CD4-positive, CD25-positive, alpha-beta regulatory T cell (primary cell): ENCODE results near the gene KRTAP10-4. TPM values are rescaled to one million over a fixed set of nuclear protein-coding genes. Genes with fewer than 3 reads are reported as not detected.

Source experiments
- ATAC-seq, 2 donors: fragments of 150-1000 bp; cut with Tn5 transposase; one replicate each; pipeline ENCODE4 v1.10.0; 2021; ENCODE audit warnings: low read depth in 2 of 2, moderate number of reproducible peaks in 2 of 2, moderate library complexity in 1 of 2
- DNase-seq, 3 donors: peaks; one replicate each; pipeline versions ENCODE4 v3.0.0 to v3.0.0-alpha.2; 2012 to 2022; ENCODE audit warnings: mixed read lengths in 1 of 3
- H3K27ac ChIP-seq: one replicate; pipeline ENCODE4 v1.7.0; 2013; ENCODE audit warnings: mild to moderate bottlenecking, low read length; ENCODE audit not compliant: insufficient read depth, poor library complexity, severe bottlenecking
- H3K27me3 ChIP-seq: one replicate; pipeline ENCODE4 v1.7.0; 2013; ENCODE audit warnings: low read length; ENCODE audit not compliant: control insufficient read depth, insufficient read depth
- H3K36me3 ChIP-seq: one replicate; pipeline ENCODE4 v1.7.0; 2013; ENCODE audit warnings: mild to moderate bottlenecking, low read length, moderate library complexity; ENCODE audit not compliant: control insufficient read depth, insufficient read depth
- H3K4me1 ChIP-seq: 2 replicates; pipeline ENCODE4 v1.7.0; 2013; ENCODE audit warnings: mild to moderate bottlenecking, low read length; ENCODE audit not compliant: insufficient read depth, control insufficient read depth, poor library complexity, severe bottlenecking
- H3K4me3 ChIP-seq: one replicate; pipeline ENCODE4 v1.7.0; 2013; ENCODE audit warnings: low read depth, mild to moderate bottlenecking, low read length, moderate library complexity
- H3K9me3 ChIP-seq, 2 experiments: 1 replicate in 1 of 2; 2 replicates in 1 of 2; pipeline ENCODE4 v1.7.0; 2013; ENCODE audit warnings: low read length in 2 of 2, mild to moderate bottlenecking in 1 of 2, moderate library complexity in 1 of 2; ENCODE audit not compliant: control insufficient read depth in 2 of 2
- H3K27ac Mint-ChIP-seq, 3 donors: one replicate each; pipeline ENCODE4 v1.8.0; 2020 to 2022; ENCODE audit warnings: mild to moderate bottlenecking in 3 of 3, mixed read lengths in 3 of 3, moderate library complexity in 2 of 3
- H3K27me3 Mint-ChIP-seq: one replicate; pipeline ENCODE4 v1.8.0; 2022; ENCODE audit warnings: mild to moderate bottlenecking, mixed read lengths
- H3K36me3 Mint-ChIP-seq: one replicate; pipeline ENCODE4 v1.8.0; 2020; ENCODE audit warnings: mixed read lengths
- H3K4me1 Mint-ChIP-seq, 4 donors: one replicate each; pipeline ENCODE4 v1.8.0; 2020 to 2022; ENCODE audit warnings: mixed read lengths in 4 of 4, mild to moderate bottlenecking in 1 of 4
- H3K4me3 Mint-ChIP-seq, 4 donors: one replicate each; pipeline ENCODE4 v1.8.0; 2020 to 2022; ENCODE audit warnings: mild to moderate bottlenecking in 4 of 4, mixed read lengths in 4 of 4, moderate library complexity in 3 of 4
- H3K9me3 Mint-ChIP-seq, 7 donors: one replicate each; pipeline ENCODE4 v1.8.0; 2020 to 2022; ENCODE audit warnings: mixed read lengths in 7 of 7, mild to moderate bottlenecking in 3 of 7, moderate library complexity in 2 of 7
- polyA plus RNA-seq, 4 donors: library from polyadenylated mRNA; unstranded; fragments of 300-500 nt; fragmentation: Illumina TruSeq; gene quantifications; one replicate each; pipeline ENCODE4 v1.2.3, GENCODE V29; 2021
- total RNA-seq: library from RNA; stranded (reverse); gene quantifications from one replicate; pipeline ENCODE4 v1.2.3, GENCODE V29; 2022

KRTAP10-4 gene
- total and polyA plus RNA-seq, 5 donors from 2014 or later = not detected

- no peaks in the 10 kb centered on the region for H3K4me1 Mint-ChIP-seq
- no peak overlapping the region for H3K4me3 ChIP-seq
- H3K27ac ChIP-seq = no peak overlapping the region
- no peaks in the 10 kb centered on the region for H3K27me3 Mint-ChIP-seq
- no peaks in the 10 kb centered on the region for H3K4me1 ChIP-seq
- no peak for ATAC-seq
- no peak overlapping the region for H3K4me3 Mint-ChIP-seq
- H3K9me3 ChIP-seq = no peaks in the 10 kb centered on the region
- H3K9me3 Mint-ChIP-seq = peaks cover 0 to 1% (median 0%) of the 10 kb centered on the region in 7 donors
- no peaks in the 10 kb centered on the region for H3K36me3 Mint-ChIP-seq
- no peak for DNase-seq
- H3K27ac Mint-ChIP-seq = no peak overlapping the region
- no peaks in the 10 kb centered on the region for H3K27me3 ChIP-seq
- no peaks in the 10 kb centered on the region for H3K36me3 ChIP-seq
These were observed 44.9 kb upstream of the KRTAP10-4 start for GRCh38 chr21:44528634-44528995.

GRCh38 chr21:44529011-44529421, 44.5 kb upstream of the KRTAP10-4 start:
- H3K27ac Mint-ChIP-seq = no peak overlapping the region
- H3K4me1 Mint-ChIP-seq = no peaks in the 10 kb centered on the region
- H3K9me3 Mint-ChIP-seq = peaks cover 0 to 1% (median 0%) of the 10 kb centered on the region in 7 donors
- H3K27ac ChIP-seq = no peak overlapping the region
- no peak for DNase-seq
- no peak overlapping the region for H3K4me3 Mint-ChIP-seq
- H3K27me3 Mint-ChIP-seq = no peaks in the 10 kb centered on the region
- H3K9me3 ChIP-seq = no peaks in the 10 kb centered on the region
- no peaks in the 10 kb centered on the region for H3K4me1 ChIP-seq
- ATAC-seq = no peak
- H3K36me3 ChIP-seq = no peaks in the 10 kb centered on the region
- H3K36me3 Mint-ChIP-seq = no peaks in the 10 kb centered on the region
- H3K27me3 ChIP-seq = no peaks in the 10 kb centered on the region
- no peak overlapping the region for H3K4me3 ChIP-seq

GRCh38 chr21:44529503-44530125, 43.9 kb upstream of the KRTAP10-4 start:
- Histone ChIP-seq H3K27ac (no peak overlapping the region), H3K36me3 (no peaks in the 10 kb centered on the region), H3K27me3 (no peaks in the 10 kb centered on the region), H3K4me1 (no peaks in the 10 kb centered on the region), H3K4me3 (no peak overlapping the region), H3K9me3 (no peaks in the 10 kb centered on the region)
- Mint-ChIP-seq H3K4me1 (no peaks in the 10 kb centered on the region), H3K36me3 (no peaks in the 10 kb centered on the region), H3K4me3 (no peak overlapping the region), H3K27ac (no peak overlapping the region), H3K9me3 (peaks cover 0 to 1% (median 0%) of the 10 kb centered on the region in 7 donors), H3K27me3 (no peaks in the 10 kb centered on the region)
- DNase-seq (no peak), ATAC-seq (no peak)

DNA sequence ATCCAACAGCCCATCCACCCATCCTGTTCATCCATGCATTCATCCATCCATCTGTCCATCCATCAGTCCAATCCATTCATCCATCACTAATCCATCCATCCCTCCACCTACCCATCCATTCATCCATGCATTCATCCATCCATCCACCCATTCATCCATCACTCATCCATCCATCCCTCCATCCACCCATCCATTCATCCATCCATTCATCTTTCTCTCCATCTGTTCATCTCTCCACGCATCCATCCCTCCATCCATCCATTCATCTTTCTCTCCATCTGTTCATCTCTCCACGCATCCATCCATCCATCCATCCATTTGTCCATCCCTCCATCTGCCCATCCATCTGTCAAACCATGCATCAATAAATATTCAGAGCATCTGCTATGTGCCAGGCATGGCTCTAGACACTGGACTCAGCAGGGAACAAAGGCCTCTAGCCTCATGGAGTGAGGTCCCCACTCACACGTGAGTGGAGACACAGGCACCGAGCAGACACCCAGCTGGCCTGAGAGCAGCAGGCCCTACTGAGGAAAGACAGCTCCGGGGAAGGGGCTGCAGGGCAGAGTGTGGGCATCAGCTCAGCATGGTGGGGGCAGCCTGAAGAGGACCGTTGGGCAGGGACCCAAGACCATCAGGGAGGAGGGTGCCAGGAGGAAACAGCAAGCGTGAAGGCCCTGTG, 43.2 kb upstream of the KRTAP10-4 start:
- H3K27me3 Mint-ChIP-seq = no peaks in the 10 kb centered on the region
- ATAC-seq (no peak), DNase-seq (no peak)
- no peaks in the 10 kb centered on the region for H3K4me1 ChIP-seq
- H3K4me3 ChIP-seq = no peak overlapping the region
- H3K27ac Mint-ChIP-seq = no peak overlapping the region
- no peak overlapping the region for H3K27ac ChIP-seq
- H3K36me3 Mint-ChIP-seq = no peaks in the 10 kb centered on the region
- no peaks in the 10 kb centered on the region for H3K36me3 ChIP-seq
- H3K9me3 Mint-ChIP-seq = peaks cover 0 to 1% (median 0%) of the 10 kb centered on the region in 7 donors
- no peaks in the 10 kb centered on the region for H3K27me3 ChIP-seq
- H3K4me1 Mint-ChIP-seq = no peaks in the 10 kb centered on the region
- H3K4me3 Mint-ChIP-seq = no peak overlapping the region
- no peaks in the 10 kb centered on the region for H3K9me3 ChIP-seq

DNA sequence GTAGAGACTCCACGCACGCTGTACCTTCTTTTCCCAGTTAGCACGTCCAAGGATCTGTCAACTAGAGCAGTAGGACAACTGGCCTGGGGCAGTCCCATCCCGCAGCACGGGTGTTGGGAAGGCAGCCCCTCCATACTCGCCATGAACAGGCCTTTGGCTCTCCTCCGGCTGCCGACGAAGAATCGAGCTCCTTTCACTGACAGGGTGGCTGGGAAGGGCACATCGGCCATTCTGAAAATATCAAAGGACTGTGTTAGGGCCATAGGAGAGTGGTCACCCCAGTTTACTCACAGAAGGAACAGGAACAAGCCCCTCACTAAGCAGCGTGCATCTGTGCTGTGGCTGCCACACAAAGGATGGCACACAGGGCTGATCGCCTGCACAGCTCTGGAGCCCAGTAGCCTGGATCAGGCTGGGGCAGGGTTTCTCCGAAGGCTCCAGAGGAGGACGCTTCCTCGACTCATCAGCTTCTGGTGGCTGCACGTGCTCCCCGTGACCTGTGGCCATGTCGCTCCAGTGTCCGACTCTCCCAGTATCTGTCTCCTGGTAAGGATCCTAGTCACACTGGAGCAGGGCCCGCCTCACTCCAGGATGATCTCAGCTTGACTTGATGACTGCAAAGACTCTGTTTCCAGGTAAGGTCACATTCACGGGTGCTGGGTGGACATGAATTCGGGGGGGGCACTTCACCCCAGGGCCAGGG, 42.5 kb upstream of the KRTAP10-4 start:
- H3K36me3 Mint-ChIP-seq = no peaks in the 10 kb centered on the region
- DNase-seq (no peak), ATAC-seq (no peak)
- H3K27ac ChIP-seq = no peak overlapping the region
- no peaks in the 10 kb centered on the region for H3K27me3 Mint-ChIP-seq
- H3K36me3 ChIP-seq = no peaks in the 10 kb centered on the region
- no peak overlapping the region for H3K4me3 Mint-ChIP-seq
- H3K9me3 Mint-ChIP-seq = peaks cover 0 to 1% (median 0%) of the 10 kb centered on the region in 7 donors
- H3K4me1 ChIP-seq = no peaks in the 10 kb centered on the region
- no peaks in the 10 kb centered on the region for H3K4me1 Mint-ChIP-seq
- no peaks in the 10 kb centered on the region for H3K27me3 ChIP-seq
- no peaks in the 10 kb centered on the region for H3K9me3 ChIP-seq
- no peak overlapping the region for H3K4me3 ChIP-seq
- H3K27ac Mint-ChIP-seq = no peak overlapping the region

DNA sequence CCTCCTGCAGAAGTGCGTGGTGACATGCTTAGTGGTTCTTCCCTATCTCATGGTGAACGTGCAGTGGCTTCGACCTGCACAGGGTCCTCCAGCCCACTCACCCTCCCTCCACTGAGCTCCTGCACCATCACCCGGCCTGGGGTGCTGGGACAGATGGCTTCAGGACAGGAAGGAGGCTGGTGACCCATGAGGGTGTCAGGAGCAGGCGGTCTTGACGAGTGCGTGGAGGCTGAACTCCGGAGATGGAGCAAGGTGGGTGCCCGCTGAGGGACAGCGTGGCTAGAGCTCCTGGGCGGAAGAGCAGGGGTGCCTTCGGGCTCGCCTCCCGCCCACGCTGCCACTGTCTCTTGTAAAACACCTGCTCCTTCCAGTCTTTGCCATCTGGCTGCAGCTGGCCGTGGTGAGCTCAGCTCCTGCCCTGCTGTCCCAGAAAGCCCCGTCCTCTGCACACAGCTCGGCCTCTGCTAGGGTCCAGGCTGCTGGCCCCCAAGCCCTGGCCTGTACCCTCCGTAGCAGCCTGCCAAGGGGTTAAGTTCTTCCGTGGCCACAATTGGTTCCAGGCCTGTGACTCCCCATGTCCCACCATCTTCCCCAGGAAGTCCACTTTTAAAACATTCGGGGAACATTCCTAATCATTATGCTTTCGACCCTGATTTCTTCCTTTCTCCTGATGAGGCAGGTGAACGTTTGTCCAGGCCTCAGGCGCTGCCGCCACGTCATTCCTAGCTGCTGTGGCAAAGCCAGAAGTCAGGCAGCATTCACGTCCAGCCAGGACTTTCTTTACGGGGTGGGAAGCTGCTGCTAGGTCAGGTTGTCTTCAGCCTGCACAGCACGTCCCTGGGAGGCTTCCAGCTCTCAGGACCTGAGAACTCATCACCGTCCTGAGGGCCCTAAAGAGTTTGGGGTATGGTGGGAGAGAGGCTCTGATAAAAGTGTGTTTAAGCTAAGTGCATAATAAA, 41.6 kb upstream of the KRTAP10-4 start:
- no peaks in the 10 kb centered on the region for H3K27me3 Mint-ChIP-seq
- H3K4me1 Mint-ChIP-seq = no peaks in the 10 kb centered on the region
- Histone ChIP-seq H3K27ac (no peak overlapping the region), H3K36me3 (no peaks in the 10 kb centered on the region), H3K4me1 (no peaks in the 10 kb centered on the region), H3K27me3 (no peaks in the 10 kb centered on the region), H3K4me3 (no peak overlapping the region), H3K9me3 (no peaks in the 10 kb centered on the region)
- H3K9me3 Mint-ChIP-seq = peaks cover 0 to 1% (median 0%) of the 10 kb centered on the region in 7 donors
- H3K27ac Mint-ChIP-seq = peak overlapping the region in 1 of 3 donors; percentile 68
- no peak overlapping the region for H3K4me3 Mint-ChIP-seq
- DNase-seq (no peak), ATAC-seq (no peak)
- H3K36me3 Mint-ChIP-seq = no peaks in the 10 kb centered on the region

DNA sequence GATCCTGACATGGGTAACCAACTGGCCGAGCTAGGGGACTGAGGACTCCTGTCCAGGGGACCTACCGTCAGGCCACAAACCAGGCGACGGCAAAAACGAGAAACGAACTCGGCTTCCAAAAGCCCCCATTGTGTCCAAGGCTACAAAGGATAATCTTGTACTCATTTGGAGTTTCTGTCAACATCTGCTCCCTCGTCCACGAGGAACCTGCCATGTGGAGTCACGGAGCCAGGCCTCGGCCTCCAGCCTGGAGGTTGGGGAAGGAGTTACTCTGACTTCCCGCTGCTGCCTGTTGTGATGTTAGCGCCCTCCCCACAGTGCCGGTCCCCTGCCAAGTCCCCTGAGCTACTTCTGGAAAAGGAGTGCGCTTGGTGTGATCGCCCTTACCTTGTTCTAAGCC, 40.8 kb upstream of the KRTAP10-4 start:
- DNase-seq = no peak
- H3K4me1 Mint-ChIP-seq = peaks cover 0 to 3% (median 0%) of the 10 kb centered on the region in 4 donors

More for the DNA sequence above, 40.8 kb upstream of the KRTAP10-4 start:
- H3K9me3 ChIP-seq = no peaks in the 10 kb centered on the region
- H3K36me3 ChIP-seq = no peaks in the 10 kb centered on the region
- ATAC-seq = no peak
- no peak overlapping the region for H3K27ac ChIP-seq
- Mint-ChIP-seq H3K9me3 (peaks cover 0 to 1% (median 0%) of the 10 kb centered on the region in 7 donors), H3K36me3 (no peaks in the 10 kb centered on the region), H3K27me3 (no peaks in the 10 kb centered on the region), H3K27ac (no peak overlapping the region), H3K4me3 (no peak overlapping the region)
- no peak overlapping the region for H3K4me3 ChIP-seq
- H3K4me1 ChIP-seq = no peaks in the 10 kb centered on the region
- H3K27me3 ChIP-seq = no peaks in the 10 kb centered on the region
